GM19467 (cell line): ENCODE results near the gene DNAJC4.
A peak's percentile ranks its signal among the peaks of the same experiment; 100 is the strongest.

Source experiments
- ATAC-seq: cut with Tn5 transposase; IDR thresholded peaks from one replicate; pipeline ENCODE4 v1.9.1; 2021; ENCODE audit warnings: mild to moderate bottlenecking, moderate library complexity; ENCODE audit not compliant: unreplicated experiment

Gene DNAJC4

DNA sequence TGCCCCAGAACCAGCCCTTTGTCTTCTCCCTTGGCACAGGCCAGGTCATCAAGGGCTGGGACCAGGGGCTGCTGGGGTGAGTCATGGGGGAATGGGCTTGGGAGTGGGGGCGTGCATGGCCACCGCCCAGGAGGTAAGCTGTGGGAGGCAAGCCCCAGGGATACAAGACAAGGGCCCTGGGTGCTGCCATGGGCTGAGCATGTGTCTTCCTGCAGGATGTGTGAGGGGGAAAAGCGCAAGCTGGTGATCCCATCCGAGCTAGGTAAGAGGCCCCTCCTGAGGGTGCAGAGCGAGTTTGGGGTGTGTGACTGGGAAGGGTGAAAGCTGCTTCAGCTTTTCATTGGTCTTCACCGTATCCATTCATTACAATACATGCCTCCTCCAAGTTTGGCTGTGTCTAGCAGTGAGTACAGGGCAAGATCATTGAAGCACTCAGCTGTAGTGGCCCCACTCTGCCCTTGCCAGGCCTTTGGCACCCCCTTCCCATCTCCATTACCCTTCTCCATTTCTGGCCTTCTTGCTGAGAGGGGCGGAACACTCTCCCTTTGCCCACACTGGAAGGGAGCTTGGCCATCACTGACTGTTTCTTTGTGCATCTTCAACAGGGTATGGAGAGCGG is 13.0 kb downstream of the DNAJC4 start:
- no peak for ATAC-seq

DNA sequence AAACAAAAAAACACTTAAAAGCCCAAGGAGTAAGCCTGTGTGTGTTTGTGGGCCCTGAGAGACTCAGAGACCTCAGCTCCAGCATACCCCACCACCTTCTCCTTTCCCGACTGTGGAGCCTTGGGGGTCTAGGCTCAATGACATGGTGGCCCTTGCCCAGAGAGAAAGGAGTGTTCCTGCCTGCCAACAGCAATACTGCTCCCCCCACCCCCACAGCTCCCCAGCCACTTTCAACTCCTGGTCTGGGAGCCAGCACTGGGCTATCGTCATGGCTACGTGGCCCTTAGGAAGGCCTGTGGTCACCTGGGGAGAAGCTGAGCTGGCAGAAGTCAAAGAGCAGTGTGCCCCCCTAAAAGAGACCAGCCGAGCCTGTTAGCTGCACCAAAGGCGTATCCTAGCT is 13.8 kb downstream of the DNAJC4 start:
- no peak for ATAC-seq

DNA sequence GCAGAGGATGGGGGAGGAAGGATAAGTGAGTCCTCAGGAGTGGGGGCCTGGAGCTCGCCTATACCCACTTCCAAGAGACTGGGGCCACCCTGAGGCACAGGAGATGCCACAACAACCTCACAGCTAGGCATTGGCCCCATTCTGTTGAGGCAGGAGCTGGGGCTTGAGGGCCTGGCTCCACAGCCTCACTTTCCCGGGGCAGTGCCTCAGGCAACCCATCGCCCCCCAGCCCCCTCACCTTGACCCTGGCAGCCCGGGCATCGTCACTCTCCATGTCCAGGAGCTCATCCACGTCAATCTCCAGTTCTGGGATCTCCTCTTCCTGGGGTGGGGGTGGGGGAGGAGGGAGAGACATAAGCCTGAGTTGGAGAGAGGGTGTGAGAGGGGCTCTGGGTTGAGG is 14.6 kb downstream of the DNAJC4 start:
- ATAC-seq: no peak

DNA sequence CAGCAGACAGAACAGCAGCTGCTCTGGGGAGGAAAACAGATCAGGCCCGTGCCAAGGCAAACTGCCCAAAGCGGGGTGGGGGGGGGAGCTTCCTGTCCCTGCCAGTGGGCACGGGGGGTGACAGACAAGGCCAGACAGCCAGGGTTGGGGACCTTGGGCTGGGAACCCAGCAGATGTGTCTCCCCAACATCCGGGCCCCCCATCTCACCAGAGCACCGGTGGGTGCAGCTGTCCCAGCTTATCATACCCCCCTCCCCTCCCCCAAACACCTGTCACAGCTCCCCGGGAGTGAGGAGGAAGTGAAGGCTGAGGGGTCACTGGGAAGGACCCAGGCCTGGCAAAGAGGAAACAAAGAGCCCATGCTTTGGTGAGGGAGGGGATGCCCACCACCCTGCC is 15.1 kb downstream of the DNAJC4 start:
- no peak for ATAC-seq

DNA sequence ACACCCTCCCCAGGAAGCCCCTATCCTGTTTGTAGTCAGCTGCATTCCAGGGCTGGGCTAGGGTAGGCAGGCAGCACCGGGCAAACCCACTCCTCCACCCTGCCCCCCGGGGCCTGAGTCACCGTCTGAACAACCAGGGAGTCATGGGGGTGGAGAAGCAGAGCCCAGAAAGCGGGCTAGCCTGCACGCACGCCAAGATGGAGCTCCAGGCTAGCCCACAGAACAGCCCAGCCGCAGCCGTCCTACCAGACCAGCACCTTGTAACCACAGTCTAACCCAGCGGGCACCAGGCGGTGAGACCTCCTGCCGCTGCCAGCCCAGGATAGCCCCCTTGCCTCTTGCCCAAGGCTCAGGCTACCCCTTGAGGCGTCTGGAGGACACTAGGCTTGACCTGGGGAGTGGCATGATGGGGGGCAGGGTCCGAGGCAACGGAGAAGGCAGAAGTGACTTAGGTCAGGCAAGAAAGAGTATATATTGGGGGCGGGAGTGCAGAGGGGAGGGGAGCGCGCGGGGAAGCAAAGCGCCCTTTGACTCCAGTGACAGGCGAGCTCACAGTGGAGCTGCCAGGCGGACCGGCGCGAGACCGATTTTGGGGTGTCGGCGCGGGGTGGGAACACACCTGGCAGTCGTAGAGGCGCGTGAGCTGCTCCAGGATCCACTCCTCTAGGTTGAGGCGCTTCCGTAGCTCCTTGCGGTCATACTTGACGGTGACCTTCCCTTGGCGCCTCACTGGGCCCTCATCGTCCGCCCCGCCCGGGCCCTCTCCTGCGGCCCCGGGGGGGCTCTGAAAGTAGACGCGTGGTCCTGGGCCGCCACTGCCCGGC is 15.7 kb downstream of the DNAJC4 start:
- ATAC-seq: no peak

DNA sequence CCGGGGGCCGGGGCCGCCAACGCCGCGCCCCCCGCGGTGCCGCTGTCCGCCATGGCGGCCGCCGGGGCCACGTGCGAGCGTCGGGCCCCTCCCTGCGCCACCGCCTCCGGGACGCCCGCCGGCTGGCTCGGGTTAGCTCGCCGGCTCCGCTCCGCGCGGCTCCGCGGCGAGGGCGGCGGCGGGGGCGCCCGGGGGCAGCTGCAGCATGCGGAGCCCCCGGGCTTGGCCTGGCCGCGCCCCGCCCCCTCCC is 16.2 kb downstream of the DNAJC4 start:
- ATAC-seq: peak; percentile 9

DNA sequence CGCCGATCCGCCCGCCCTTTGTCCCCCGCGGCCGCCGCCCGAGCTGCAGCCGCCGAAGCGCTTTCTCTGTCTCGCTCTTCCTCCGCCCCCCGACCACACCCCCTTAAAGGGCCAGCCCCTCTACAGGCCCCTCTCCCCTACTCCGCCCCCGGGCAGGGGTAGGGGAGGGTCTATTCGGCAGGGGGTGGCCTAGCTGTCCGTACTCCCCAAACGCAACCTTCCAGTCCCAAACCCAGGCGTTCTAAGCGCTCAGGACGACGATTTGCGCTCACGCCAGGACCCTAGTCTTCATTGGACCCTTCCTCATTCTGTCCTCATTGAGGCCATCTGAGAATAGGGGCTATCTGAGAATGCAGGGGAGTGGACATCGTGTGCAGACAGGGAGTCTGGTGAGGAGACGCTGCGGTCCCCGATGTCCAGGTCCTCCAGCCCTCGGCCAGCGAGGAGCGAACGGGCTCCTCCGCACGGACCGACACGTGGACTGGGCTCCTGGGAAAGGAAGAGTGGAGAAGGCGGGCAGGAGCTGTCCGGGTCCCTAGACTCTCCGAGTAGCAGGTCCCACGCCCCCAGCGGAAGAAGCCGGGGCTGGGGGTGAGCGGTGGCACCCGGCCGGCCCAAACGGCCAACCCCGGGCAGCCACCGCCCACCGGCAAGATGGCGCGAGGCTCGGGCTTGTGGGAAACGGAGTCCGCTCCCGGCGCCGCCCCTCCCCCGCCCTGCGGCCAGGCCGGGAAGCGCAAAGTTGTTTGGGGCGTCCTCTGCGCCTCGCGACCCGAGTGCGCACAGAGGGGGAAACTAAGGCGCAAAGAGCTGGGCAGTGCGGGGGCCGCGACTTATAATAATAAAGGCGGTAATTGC is 16.8 kb downstream of the DNAJC4 start, which contains the start of gene PPP1R14B:
PPP1R14B (minus strand) TSS at position 73 of the 858 bp plus-strand sequence. CDS start 270 bp downstream, outside the sequence.
- peak; percentile 28 for ATAC-seq

DNA sequence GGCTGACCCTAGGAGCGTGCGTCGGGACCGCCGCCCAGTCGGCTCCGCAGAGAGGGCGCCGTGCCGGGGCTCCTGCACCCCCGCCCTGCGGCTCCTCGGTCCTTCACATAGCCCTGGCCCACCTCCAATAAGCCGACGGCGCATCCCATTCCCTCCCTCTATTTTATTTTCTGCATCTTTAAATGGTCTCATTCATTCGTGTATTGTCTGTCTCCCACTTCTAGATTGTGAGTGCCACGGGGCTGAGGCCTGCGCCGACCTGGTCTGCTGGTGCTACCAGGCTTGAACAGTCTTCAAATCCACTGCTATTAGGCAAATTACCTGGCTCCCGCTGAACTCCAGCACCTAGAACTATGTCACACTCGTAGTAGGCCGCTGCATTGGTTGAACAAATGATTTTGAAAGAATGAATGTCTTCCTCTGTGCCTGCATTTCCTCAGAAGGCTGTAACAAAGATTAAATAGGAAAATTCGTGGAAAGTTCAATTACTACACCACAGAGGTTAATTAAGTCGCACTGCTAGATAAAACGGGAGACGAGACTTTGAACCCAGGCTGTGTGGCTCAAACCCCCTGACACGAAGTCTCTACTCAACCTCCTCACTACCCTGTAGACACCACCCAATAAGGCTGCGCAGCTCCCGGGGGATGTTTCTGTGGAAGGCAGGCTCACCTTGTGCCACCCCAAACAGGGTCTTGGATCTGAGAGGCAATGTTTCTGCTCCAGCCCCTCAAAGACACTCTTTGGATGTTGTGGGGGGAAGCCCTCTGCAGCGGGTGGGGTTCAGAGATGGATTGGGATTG is 17.6 kb downstream of the DNAJC4 start:
- no peak for ATAC-seq

DNA sequence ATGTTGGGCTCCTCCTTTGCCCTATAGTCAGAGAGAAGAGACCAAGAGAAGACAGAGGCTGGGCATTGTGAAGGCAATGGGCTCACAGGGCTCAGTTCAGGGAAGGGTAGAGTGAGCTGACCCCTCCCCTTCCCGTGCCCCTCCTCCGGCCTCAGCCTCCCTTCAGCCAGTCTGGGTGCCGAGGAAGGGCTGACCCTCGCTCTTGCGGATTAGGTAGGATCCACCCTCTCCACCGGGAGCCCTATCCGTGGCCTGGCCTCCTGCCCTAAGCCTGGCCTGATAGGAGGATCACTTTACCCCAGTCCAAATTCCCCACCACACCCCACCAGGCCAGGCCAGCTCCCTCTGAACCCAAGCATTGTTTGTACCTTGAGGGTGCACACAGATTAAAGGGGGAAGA is 18.2 kb downstream of the DNAJC4 start:
- no peak for ATAC-seq

DNA sequence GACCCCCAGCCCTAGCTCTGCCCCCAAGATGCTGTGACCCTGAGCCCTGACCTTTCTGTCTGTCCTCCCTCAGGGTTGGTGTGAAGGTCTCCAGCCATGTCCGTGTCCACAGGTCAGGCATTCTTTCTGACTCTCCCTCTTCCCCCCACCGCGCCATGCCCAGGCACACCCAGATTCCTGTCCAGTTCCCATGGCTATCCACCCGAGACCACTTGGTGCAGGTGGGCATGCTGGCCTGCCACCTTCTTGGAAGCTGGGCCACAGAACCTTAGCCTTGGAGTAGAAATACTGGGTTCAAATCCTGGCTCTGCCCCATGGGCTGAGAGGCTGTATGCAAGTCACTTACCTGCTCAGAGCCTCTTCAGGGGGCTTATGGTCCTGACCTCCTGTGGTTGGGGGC is 18.7 kb downstream of the DNAJC4 start:
- ATAC-seq: no peak

DNA sequence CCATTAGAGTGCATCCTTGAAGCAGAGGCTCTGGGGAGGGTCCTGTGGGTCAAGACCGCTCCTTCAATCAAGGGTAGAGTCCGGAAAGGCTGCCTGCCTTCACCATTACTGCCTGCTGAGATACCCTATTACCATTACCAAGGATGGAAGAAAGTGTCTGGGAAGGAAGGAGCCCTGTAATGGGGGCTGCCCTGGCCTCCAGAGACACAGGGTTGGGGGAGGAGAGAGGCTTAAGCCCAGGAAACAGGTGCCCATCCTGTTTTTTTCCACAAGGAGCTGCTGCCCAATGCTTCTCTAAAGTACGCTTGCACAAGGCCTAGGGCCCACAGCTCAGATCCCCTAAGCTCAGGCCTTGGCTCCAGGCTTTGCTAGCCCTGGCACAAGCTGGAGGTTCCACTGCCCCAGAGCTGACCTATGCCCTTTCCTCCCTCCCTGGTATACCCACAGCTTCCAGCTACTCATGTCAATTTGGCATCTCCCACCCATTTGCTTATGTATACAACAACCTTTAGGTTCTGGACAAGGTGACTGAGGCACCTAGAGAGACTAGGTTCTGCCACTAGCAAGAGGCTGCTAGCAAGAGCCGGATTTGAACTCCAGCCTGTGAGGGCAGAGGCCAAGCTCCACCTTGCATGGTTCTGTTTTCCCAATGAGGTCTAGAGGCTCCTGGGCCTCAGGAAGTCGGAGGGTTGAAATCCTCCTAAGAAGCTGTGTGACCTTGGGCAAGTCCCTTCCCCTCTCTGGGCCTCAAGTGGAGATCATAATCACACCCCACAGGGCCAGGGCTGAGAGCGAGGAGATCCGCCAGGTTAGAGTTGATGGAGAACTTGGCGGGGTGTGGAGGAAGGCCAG is 19.4 kb downstream of the DNAJC4 start:
- ATAC-seq: no peak

DNA sequence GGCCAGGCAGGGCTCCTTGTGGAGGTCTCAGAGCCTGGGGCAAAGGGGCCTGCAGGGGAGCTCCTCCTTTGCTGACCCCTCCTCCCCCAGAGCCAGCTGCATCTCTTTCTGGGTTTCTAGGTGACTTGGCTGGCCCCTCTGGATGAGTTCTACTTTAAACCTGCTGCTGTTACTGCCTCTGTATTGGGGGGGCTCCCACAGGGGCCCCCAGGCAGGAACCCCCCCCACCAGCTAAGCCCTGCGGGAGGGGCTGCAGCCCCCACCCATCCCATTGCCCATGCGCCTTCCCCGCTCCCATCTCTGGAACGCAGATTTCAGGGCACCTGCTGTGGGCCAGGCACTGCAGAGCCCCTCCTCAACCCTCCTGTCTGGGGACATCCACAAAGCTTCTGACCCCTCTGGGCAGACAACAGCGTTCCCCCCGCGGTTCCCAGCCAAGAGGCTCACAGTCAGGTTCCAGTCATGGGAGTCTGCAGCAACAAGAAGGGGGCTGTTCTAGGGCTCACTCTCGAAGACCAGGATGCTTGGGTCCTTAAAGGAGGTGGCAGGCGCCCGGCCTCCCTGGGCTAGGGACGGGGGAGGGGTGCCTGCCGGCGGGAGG is 20.2 kb downstream of the DNAJC4 start:
- no peak for ATAC-seq

DNA sequence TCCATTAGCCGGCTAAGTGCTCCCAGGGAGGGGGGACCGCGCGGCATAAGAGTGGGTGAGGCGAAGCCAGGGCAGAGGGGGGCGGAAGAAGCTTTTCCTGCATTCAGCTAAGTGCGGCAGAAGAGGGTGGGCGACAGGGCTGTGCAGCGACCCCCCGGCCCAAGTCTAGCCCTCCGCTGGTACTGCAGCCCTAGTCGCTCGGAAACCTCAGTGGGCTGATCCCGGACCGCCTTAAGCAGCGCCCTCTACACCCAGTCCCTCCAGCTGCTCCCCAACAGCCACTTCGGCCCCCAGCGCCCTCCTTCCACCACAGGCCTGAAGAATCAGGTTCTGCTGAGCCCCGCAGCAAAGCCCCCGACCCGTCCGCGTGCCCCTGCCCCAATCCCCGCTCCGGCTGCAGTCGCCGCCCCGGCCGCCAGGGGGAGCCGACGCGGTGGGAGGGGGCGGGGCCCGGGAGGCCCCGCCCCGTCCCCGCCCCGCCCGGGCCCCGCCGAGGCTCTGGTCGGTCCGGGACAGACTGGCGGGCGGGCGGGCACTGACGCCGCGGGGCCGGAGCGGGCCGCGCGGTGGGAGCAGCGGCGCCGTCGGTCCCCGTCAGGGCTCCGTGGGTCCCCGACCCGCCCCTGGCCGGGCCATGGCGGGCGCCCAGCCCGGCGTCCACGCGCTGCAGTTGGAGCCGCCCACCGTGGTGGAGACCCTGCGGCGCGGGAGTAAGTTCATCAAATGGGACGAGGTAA is 20.8 kb downstream of the DNAJC4 start, which contains the start of gene PLCB3:
PLCB3 (plus strand) TSS at position 515 of the 737 bp plus-strand sequence; CDS start at position 635, 120 bp downstream.
- ATAC-seq: no peak

DNA sequence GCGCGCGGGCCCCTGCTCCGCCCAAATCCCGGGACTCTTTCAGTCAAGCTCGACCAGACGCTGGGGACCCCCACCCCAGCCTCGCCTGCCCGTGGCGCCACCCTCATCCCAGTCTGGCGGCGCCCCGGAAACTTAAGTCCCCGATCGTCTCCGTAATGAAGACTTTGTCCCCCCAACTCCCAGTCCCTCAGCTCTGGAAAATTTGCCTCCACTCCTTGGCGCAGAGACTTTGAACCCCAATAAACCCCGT is 21.3 kb downstream of the DNAJC4 start:
- no peak for ATAC-seq

DNA sequence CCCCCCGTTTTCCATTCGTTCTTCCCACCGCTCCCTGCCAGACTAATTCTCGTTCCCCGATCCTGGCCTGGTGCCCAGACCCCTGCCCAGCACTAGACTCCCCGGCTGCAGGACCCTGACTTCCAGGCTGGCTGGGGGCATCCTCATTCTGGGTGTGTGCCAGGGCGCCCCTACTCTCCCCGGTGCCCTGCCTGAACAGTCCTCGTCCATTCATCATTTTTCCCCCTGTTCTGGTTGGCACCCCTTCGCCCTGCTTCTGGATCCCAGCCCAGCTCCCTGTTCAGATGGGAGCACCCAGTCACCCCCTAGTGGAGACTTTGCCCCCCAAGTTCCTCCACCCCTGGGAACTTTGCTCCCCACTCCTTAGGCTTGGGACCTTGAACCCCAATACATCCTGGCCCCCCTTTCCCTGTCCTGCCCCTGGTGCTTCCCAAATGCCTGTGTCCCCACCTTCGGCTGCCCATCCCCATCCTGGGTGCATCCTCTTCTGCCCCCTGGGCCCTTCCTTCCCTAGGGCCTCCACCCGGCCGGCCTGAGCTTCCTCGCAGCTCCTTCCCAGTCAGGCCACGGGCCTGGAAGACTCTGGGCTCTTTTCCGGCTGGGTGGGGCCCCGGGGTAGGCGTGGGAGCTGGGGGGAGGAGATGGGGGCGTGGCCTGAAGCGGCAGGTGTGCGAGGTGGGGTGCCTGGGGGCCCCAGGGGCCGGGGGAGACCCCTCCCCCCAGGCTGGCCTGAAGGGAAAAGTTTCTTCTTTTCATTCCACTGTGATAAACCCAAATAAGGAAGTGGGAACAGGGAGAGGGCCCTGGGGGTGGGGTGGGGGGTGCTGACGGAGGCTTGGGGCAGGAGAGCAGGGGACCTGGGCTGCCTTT is 21.9 kb downstream of the DNAJC4 start:
- no peak for ATAC-seq

DNA sequence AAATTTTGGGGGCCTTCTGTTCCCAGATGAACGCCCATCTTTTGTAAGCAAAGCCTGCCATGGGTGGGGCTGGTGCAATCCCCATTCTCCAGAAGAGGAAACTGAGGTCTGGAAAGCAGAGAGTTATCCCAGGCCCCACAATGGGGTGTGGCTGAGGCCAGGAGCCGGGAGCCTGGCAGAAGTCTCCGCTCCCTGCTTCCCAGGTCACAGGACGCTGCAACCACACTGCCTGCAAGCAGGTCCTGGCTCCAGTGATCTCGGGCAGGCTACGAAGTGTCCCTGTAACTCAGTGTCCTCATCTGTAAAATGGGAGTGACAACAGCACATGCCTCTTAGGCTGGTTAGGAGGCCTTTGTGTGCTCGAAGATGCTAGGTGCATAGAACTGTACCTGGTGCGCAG is 22.7 kb downstream of the DNAJC4 start:
- no peak for ATAC-seq

DNA sequence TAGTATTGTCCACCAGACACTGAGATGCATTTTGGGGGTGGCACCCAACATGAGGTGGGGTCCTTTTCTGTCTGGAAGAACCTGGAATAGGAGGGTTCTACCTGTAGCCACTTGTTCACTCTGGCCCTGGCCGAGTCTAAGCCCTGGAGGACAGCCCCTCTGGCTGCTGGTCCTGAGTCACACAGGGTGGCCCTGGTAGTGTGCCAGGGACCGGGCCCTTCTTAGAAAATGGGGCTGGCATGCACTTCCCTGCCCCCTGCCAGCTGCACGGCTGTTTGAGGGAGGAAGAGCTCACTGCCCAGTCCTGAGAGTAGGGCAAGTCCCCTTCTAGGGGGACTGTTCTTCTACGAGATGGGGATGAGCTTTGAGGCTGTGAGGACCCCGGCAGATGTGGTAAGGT is 23.1 kb downstream of the DNAJC4 start:
- no peak for ATAC-seq

DNA sequence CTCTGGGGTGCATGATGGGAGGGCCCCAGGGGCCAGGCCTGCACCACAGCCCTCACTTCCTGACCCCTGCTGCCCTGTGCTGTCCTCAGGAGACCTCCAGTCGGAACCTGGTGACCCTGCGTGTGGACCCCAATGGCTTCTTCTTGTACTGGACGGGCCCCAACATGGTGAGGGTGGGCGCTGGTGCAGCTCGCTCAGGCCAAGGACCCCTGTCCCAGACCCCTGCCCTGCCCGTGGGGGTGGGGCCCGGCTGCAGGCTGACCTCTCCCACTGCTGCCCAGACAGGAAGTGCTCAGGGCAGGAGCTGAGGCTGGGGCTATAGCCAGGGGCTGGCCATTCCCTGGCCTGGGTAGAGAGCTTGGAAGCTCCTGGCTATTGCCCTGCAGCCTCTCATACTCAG is 24.0 kb downstream of the DNAJC4 start:
- no peak for ATAC-seq
